Measurements from ENCODE around the gene PITX1.

Gene PITX1

DNA sequence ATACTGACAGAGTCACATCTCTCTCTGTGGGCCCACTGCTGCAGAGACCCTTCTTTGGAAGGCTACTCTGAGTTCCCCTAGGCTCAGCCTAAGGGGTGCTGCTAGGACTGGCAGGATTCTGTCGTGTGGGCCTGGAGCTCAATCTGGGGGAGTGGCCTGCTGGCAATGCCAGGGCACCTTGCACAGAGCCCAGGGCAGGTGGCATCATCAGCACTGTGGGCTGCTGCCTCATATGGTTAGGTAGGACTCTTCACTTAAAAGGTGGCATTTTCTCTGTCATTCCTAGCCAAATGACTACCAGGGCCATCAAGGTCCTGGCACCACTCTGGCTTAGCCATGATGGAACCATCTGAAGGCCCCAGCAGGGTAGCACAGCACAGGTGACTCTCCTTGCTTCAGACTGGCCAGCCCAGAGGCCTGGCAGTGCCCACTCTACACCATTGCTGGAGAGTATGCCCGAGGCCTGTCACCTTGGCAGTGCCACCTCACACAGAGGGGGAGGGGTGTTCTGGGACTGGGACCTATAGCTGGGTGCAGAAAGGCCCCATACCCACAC lies 21.9 kb downstream of the PITX1 start:
- TF ChIP-seq, protein P1, sequence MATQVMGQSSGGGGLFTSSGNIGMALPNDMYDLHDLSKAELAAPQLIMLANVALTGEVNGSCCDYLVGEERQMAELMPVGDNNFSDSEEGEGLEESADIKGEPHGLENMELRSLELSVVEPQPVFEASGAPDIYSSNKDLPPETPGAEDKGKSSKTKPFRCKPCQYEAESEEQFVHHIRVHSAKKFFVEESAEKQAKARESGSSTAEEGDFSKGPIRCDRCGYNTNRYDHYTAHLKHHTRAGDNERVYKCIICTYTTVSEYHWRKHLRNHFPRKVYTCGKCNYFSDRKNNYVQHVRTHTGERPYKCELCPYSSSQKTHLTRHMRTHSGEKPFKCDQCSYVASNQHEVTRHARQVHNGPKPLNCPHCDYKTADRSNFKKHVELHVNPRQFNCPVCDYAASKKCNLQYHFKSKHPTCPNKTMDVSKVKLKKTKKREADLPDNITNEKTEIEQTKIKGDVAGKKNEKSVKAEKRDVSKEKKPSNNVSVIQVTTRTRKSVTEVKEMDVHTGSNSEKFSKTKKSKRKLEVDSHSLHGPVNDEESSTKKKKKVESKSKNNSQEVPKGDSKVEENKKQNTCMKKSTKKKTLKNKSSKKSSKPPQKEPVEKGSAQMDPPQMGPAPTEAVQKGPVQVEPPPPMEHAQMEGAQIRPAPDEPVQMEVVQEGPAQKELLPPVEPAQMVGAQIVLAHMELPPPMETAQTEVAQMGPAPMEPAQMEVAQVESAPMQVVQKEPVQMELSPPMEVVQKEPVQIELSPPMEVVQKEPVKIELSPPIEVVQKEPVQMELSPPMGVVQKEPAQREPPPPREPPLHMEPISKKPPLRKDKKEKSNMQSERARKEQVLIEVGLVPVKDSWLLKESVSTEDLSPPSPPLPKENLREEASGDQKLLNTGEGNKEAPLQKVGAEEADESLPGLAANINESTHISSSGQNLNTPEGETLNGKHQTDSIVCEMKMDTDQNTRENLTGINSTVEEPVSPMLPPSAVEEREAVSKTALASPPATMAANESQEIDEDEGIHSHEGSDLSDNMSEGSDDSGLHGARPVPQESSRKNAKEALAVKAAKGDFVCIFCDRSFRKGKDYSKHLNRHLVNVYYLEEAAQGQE (IDR thresholded peaks at IDR 0.05; ENCODE audit: low read depth), result no peak
- TF ChIP-seq TAF1 (IDR thresholded peaks at IDR 0.05; ENCODE audit: low read depth), result no peak
- no peak for TF ChIP-seq RAD21 (IDR thresholded peaks at IDR 0.05; ENCODE audit: low read depth)
- no peak for TF ChIP-seq TEAD4 (IDR thresholded peaks at IDR 0.05)

DNA sequence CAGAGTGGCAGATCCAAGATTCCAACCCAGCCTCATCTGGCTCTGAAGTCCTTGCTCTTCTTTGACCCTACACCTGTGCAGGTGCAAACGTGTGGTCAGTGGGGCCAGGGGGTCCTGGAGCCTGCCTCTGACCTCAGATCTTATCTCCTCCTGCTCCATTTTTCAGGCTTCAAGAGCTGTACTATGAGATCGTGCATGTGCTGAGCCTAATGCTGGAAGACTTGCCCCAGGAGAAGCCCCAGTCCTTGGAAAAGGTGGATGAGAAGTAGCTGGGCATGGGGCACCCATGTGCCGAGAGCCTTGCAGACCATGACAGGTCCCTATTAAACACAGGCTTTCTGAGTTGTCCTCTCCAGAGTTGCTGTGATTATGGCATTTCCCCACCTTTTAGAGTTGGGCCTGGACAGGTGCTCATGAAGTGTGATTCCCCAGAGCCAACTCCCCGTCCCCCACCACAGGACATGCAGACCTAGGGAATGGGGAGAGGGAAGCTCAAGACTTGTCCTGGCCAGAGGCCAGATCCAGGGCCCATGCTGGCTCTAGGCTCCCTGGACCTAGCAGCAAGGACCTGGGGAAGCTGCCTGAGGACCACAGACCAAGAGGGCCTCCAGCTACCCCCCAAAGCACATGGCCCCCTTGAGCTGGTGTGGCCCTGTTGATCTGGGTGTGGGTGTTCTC lies 22.5 kb downstream of the PITX1 start:
- TF ChIP-seq, protein P2, sequence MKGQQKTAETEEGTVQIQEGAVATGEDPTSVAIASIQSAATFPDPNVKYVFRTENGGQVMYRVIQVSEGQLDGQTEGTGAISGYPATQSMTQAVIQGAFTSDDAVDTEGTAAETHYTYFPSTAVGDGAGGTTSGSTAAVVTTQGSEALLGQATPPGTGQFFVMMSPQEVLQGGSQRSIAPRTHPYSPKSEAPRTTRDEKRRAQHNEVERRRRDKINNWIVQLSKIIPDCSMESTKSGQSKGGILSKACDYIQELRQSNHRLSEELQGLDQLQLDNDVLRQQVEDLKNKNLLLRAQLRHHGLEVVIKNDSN (IDR thresholded peaks at IDR 0.05), result no peak
- no peak for TF ChIP-seq TEAD4 (IDR thresholded peaks at IDR 0.05)
- no peak for TF ChIP-seq RAD21 (IDR thresholded peaks at IDR 0.05; ENCODE audit: low read depth)
- TF ChIP-seq TCF12 (IDR thresholded peaks at IDR 0.05; ENCODE audit: low read depth), result no peak
- TF ChIP-seq CREB1 (IDR thresholded peaks at IDR 0.05; ENCODE audit: low read depth), result no peak
- TF ChIP-seq, protein P3, sequence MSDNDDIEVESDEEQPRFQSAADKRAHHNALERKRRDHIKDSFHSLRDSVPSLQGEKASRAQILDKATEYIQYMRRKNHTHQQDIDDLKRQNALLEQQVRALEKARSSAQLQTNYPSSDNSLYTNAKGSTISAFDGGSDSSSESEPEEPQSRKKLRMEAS (IDR thresholded peaks at IDR 0.05), result no peak
- no peak for TF ChIP-seq FOXM1 (IDR thresholded peaks at IDR 0.05; ENCODE audit: borderline replicate concordance, low read depth)
- no peak for TF ChIP-seq ZBTB7A (IDR thresholded peaks at IDR 0.05; ENCODE audit: low read depth)
- TF ChIP-seq, protein P1 (IDR thresholded peaks at IDR 0.05; ENCODE audit: low read depth), result no peak
- TF ChIP-seq EGR1 (IDR thresholded peaks at IDR 0.05), result no peak
- no peak for TF ChIP-seq CEBPB (IDR thresholded peaks at IDR 0.05)
- TF ChIP-seq TAF1 (IDR thresholded peaks at IDR 0.05; ENCODE audit: low read depth), result no peak
- no peak for TF ChIP-seq NFIC (IDR thresholded peaks at IDR 0.05)
- no peak for TF ChIP-seq EP300 (IDR thresholded peaks at IDR 0.05; ENCODE audit: borderline replicate concordance)
- no peak for TF ChIP-seq YY1 (IDR thresholded peaks at IDR 0.05; ENCODE audit: low read depth)

DNA sequence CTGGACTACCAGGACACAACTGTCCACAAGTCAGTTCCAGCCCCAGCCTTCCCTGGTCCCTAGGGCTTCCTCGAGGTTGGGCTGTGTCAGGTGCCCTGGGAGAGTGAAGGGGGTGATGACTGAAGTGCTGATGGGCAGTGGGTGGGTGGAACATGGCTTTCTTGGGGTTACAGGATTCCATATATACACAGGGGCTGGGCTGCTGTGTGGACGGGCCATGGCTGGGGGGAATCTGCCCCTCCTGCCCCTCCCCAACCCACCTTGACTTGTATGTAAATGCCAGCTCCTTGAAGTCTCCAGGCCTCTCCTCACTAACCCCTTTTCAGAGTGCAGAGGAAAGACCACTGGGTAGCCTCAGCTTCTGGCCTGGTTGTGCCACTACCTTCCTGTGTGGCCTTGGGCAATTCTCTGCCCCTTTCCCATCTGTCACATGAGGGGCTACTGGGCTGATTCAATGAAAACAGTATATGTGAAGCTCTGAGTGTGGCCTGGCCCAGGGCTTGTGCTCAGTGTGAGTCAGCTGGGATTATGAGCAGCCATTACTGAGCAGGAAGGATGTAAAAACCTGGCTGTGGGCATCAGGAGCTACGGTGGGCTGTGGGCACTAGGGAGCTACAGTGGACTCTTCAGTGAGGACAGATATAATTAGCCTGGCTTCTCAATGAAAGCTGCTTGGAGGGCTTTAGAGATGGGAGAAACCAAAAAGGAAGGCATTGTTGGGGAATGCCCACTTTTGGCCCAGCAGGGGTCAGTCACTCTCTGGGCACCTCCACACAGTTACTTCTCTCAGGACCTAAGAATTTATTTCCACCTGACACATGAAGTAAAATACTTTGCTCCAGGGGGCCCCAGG lies 23.3 kb downstream of the PITX1 start:
- TF ChIP-seq RAD21 (IDR thresholded peaks at IDR 0.05; ENCODE audit: low read depth) (peak; percentile 33), YY1 (IDR thresholded peaks at IDR 0.05; ENCODE audit: low read depth) (no peak)

DNA sequence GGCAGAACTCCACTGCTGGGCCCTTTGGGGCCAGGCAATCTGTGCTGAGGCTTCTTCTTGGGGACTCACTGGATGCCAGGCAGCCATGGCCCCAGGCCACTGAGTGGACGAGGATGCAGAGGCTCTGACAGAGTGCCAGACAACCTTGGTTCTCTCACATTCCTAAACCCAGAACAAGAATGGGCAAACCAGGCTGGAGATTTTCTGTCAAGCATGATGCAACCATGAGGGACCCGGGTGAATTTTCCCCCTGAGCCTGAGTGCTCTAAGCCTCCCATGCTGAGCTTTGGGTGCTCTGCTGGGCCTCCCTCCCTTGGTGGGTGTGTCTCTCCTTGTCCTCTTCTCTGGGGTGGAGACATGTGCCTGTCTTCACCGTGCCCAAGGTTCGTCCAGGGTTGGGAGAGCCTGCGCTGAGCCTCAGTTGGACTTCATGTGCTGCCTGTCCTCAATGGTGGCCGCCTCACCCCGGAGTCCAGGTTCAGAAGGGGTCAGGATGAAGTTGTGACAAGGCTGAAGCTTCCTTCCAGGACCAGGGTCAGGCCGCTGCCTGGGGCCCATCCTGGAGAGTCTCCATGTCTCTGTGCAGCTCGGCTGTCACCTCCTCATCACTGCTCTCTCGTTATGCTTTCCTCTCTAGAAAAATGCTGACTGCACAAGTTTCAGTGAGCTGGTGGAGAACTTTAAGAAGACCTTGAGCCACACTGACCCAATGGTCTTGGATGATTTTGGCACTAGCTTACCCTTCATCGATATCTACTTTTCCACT lies 24.1 kb downstream of the PITX1 start:
- TF ChIP-seq, protein P3 (IDR thresholded peaks at IDR 0.05), result no peak
- TF ChIP-seq, protein P2 (IDR thresholded peaks at IDR 0.05), result no peak
- TF ChIP-seq TAF1 (IDR thresholded peaks at IDR 0.05; ENCODE audit: low read depth) (no peak), RAD21 (IDR thresholded peaks at IDR 0.05; ENCODE audit: low read depth) (no peak), CEBPB (IDR thresholded peaks at IDR 0.05) (no peak), FOXM1 (IDR thresholded peaks at IDR 0.05; ENCODE audit: borderline replicate concordance, low read depth) (no peak)

DNA sequence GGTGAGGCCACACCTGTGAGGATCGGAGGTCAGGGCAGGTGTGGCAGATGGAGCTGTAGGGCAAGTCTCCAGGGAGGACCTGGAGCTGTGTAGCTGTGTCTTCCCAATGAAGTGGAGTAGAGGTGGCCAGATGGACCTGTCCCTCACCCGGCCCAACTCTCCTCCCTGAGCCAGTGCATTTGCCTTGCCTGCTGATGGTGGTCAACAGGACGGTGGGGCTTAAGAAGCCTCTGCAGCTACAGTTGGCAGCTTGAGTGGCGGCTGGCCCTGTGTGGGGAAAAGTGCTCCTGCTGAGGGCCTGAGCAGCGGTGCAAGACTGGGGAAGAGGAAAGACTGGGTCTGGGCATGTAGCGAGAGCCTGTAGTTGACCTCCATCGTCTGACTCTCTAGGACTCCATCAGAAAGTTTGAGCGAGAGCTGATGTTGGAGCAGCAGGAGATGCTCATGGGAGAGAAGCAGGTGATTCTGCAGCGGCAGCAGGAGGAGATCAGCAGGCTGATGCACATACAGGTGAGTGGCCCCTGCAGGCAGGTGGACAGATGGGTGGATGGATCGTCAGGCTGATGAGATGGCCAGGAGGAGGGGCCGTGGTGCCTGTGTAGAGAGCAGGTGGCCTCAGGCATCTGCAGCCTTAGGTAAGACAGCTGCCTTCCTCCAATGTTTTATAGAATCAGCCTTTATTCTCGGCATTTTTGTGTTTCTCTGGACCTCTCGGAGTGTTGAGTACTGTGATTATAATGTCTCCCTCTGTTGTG lies 24.9 kb downstream of the PITX1 start:
- TF ChIP-seq EGR1 (IDR thresholded peaks at IDR 0.05) (no peak), TCF12 (IDR thresholded peaks at IDR 0.05; ENCODE audit: low read depth) (no peak), NFIC (IDR thresholded peaks at IDR 0.05) (no peak), RAD21 (IDR thresholded peaks at IDR 0.05; ENCODE audit: low read depth) (no peak)
- TF ChIP-seq, protein P3 (IDR thresholded peaks at IDR 0.05), result no peak
